GM18505 (cell line): ENCODE data around the gene IGFBP4.

Source experiments
- ATAC-seq: cut with Tn5 transposase; IDR thresholded peaks from one replicate; pipeline ENCODE4 v1.9.1; 2021; ENCODE audit not compliant: unreplicated experiment
- POLR2A ChIP-seq: IDR thresholded peaks from 4 replicates; pipeline ENCODE4 v1.6.1; 2011; ENCODE audit warnings: borderline replicate concordance; ENCODE audit not compliant: insufficient read depth, insufficient read length; ENCODE audit errors: extremely low read depth

The IGFBP4 gene

GRCh38 chr17:40477796-40478195 lies 34.5 kb downstream of the IGFBP4 start:
- no peak for ATAC-seq
- no peak for TF ChIP-seq POLR2A

DNA sequence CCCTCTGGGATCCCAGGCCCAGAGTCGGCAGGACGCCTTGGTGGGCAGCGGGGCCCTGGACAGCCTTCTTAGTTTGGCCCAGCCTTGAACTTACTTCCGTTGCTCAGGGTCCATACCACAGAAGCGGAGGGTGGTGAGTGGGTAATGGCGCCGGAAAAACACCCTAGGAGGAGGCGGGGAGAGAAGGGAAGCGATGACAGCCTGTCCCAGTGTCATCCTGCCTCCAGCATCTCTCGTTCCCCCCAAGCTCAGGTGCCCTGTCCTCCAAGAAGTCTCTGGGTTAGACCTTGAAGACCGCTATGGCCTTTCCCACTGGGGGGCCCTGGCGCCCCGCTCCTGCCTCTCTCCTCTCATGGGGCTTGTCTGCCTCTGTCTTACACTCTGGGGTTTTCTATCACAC lies 35.2 kb downstream of the IGFBP4 start:
- ATAC-seq = no peak
- TF ChIP-seq POLR2A = no peak

DNA sequence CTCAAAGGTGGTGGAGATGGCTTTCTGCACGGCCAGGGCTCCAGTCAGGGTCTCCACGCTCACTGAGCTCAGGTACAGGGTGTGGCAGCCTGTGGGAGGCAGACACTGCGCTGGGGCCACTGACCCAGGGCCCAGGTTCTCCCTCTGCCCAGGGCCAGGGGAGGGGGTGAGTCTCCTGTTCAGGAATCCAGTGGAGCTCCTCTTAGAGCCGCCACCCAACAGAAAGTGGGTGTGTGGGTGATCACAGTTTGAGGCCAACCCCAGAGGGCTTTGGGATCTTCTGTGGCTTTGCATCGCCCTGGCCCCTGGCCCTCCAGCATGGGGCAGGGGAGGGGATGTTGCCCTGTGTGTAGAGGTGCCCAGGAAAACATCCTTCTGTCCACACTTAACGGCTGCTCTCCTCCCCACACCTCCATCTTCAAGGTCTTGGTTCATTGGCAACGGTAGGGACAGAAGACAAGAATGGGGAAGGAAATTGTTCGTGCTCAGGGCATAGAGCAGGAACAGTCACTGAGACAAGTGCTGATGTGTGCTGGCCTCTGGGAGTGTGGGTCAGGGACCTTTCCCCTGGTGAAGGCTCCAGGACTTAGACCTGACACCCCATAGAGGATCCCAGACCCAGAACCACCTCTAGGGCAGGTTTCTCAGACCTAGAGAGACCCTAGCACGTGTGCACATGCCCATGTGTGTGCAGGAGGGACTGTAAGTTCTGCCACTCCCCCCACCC lies 36.7 kb downstream of the IGFBP4 start:
- no peak for ATAC-seq
- no peak for TF ChIP-seq POLR2A

- no peak for TF ChIP-seq POLR2A
- no peak for ATAC-seq
Measured at GRCh38 chr17:40480501-40481003, 37.3 kb downstream of the IGFBP4 start.

DNA sequence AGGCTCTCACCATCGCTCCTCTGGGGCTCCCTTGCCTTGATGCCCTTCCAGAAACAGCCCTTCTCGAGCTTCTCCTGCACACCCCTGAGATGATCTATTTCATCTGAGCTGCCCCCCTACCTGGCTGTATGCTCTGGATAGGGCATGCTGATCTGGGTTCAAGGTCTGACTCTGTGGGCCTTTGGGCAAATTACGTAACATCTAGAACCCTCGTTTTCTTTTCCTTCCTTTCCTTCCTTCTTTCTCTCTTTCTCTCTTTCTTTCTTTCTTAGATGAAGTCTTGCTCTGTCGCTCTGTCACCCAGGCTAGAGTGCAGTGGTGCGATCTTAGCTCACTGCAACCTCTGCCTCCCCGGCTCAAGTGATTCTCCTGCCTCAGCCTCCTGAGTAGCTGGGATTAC lies 37.9 kb downstream of the IGFBP4 start:
- no peak for TF ChIP-seq POLR2A
- no peak for ATAC-seq

GRCh38 chr17:40482722-40483121 lies 39.5 kb downstream of the IGFBP4 start:
- no peak for TF ChIP-seq POLR2A
- no peak for ATAC-seq

- no peak for TF ChIP-seq POLR2A
- ATAC-seq = no peak
Measured at GRCh38 chr17:40483679-40484078, 40.4 kb downstream of the IGFBP4 start.

DNA sequence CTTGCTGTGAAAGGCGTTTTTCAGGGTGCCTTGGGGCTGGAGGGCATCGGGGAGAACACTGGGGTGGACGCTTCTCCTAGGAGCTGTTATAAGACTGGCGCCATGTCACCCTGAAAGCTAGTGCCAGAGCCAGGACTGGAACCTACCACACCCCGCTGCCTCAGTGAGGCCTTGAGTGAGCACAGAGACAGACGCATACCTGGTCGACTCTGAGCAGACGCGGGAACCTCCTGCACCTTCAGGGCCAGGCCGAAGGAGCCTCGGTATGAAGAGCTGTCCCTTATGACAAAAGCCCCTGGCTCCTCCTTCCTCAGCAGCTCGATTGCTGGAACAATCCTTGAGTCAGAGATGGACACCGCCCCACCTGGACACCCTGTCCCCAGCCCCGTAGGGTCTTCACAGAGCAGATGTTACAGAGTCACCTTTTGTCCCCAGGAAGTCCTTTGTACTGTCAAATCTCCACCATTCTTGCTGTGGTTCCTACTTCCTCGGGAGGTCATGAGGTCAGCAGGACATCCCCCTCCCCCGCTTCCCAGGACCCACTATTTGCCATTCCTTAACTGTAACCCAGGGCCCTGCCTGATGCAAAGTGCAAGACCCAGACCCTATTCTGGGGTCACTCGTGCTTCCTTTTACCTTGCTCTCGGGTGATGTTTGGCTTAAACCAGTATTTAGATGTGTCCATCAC lies 41.2 kb downstream of the IGFBP4 start:
- ATAC-seq = no peak
- TF ChIP-seq POLR2A = no peak

DNA sequence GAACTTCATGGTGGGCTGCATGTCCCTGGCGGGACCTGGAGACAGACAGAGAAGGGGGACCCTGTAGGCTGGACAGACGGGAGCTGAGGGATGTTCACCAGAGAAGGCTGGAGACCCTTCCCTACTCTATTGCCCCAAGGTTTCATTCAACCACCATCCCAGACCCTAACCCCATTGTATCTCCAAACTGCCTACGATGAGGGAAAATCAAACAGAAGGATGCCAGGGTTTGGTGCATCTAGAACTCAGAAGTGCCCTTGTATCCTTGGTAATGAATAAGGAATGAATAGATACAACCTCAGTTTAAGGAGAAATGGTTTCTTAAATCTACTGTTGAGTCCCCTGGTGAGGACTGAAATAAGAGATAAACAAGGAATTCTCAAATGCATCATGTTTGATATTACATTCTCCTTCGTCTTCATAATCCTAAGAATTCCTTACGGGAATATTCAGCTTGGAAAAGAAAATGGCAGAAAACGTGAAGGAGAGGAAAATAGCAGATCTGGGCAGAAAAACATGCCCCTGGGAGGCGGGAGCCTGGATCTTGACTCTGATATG lies 41.8 kb downstream of the IGFBP4 start:
- ATAC-seq = no peak
- no peak for TF ChIP-seq POLR2A

DNA sequence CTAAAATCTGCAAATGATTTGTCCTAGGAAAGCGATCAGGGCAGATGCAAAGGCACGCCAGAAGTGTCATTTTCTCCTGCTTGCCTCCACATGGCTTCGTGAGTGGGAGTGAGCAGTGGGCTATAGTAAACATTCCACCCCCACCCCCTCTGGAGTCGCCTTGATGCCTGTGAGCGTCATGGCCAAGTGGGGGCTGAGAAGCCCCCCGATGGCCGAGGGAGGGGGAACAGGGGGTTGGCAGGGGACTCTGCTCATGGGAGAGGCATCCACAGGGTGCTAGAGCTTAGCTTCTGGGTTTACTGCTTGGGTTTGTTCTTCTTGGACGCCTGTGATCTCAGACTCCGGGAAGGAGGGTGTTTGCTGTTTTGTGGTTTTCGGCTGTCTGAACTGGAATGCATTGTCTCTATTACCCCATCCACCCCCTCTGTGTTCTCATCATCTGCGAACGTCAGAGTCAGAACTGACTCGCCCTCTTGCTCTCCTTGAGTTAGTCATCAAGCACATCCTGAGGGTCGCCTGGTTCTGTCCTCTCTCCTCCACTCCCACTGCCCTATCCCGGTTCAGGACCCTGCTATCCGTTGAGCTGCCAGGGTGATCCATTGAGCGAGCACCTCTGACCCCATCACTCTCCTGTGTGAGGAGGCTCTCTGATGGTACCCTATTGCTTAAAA lies 42.7 kb downstream of the IGFBP4 start:
- no peak for TF ChIP-seq POLR2A
- no peak for ATAC-seq

DNA sequence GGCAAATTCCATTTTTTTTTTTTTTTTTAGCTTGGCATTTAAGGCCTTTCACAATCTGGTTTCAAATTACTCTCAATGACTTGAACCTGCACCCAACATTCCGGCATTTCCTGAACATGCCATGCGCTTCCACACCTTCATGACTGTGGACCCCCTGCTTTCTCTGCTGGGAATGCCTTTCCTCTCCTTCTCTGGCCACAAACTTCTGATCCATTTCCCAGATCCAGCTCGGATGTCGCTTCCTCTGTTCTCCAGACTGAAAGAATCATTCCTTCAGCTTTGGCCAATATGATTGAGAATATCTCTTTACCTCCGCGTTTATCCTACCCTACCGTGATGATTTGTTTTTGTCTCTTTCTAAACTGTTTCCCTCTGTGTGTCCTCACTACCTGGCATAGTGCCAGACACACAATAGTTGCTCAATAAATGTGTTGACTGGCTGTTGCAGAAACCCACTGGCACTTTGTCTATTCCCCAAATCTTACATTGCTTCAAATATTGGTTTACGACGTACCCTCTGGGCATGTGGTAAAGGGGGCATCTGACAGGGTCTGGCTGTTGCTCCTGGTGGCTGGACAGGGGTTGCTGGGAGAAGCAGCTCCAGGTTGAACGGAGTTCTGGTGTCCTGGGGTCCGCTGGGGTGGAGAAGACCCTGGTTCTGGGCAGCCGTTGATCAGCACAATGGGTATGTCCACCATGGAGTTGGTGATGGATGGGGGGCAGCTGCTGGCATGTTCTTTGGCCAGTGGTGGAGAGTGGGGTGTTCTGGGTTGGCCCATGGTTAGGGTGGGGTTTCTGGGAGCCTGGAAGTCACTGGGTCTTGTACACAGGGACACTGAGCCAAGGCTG lies 43.5 kb downstream of the IGFBP4 start:
- TF ChIP-seq POLR2A = no peak
- no peak for ATAC-seq

DNA sequence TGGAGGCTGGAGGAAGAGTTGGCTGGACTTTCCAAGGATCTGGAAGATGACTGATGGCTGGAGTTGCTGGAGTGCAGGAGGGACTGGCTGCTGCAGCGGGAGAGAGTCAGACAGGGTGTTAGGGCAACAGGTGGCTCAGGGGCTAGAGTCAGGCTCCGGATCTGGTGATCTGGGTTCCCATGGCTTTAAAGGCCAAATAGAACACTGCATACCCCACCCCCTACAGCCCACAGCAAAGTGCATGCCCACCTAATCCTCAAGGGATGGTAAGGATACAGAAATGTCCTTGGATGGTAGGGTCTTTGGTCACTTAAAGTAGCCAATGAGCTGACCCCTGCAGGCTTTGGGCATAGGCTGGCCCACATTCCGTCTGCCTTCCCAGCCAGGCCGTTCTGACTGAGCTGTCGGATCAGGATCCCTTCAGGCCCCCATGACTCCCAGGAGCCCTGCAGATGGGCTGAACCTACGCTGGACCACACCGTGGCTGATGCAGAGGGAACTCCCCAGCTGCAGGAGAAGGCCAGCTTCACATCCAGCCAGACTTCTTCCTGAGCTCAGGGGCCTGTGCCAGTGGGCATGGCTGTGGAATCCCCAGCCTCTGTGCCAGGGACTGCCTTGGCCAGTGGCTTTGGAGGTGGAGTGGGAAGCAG lies 44.2 kb downstream of the IGFBP4 start:
- no peak for ATAC-seq
- TF ChIP-seq POLR2A = no peak
